Measurements from ENCODE around the gene CD200R1L.

GRCh38 chr3:112791736-112792135 lies 54.9 kb downstream of the CD200R1L start:
- TF ChIP-seq, protein P1, sequence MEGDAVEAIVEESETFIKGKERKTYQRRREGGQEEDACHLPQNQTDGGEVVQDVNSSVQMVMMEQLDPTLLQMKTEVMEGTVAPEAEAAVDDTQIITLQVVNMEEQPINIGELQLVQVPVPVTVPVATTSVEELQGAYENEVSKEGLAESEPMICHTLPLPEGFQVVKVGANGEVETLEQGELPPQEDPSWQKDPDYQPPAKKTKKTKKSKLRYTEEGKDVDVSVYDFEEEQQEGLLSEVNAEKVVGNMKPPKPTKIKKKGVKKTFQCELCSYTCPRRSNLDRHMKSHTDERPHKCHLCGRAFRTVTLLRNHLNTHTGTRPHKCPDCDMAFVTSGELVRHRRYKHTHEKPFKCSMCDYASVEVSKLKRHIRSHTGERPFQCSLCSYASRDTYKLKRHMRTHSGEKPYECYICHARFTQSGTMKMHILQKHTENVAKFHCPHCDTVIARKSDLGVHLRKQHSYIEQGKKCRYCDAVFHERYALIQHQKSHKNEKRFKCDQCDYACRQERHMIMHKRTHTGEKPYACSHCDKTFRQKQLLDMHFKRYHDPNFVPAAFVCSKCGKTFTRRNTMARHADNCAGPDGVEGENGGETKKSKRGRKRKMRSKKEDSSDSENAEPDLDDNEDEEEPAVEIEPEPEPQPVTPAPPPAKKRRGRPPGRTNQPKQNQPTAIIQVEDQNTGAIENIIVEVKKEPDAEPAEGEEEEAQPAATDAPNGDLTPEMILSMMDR (IDR thresholded peaks at IDR 0.05): no peak
- TF ChIP-seq POLR2AphosphoS5 (IDR thresholded peaks at IDR 0.05) (no peak), POLR2A (IDR thresholded peaks at IDR 0.05) (no peak), EP300 (IDR thresholded peaks at IDR 0.05) (no peak)
